Measurements from ENCODE around the gene IER5.
"Not testable (repeated sequence)": the region's sequence is repeated elsewhere in the genome, so short reads cannot be mapped to it uniquely, and the experiment has no call there.

IER5 gene

GRCh38 chr1:181088079-181089016 lies at the start of gene IER5:
Gene IER5, plus strand, starts transcription at chr1:181088700. Its CDS starts 203 bp downstream, at chr1:181088903.
- peak; percentile 95 for DNase-seq

- no peak for DNase-seq
Observed at GRCh38 chr1:181040284-181040865, 48.1 kb upstream of the IER5 start.

DNA sequence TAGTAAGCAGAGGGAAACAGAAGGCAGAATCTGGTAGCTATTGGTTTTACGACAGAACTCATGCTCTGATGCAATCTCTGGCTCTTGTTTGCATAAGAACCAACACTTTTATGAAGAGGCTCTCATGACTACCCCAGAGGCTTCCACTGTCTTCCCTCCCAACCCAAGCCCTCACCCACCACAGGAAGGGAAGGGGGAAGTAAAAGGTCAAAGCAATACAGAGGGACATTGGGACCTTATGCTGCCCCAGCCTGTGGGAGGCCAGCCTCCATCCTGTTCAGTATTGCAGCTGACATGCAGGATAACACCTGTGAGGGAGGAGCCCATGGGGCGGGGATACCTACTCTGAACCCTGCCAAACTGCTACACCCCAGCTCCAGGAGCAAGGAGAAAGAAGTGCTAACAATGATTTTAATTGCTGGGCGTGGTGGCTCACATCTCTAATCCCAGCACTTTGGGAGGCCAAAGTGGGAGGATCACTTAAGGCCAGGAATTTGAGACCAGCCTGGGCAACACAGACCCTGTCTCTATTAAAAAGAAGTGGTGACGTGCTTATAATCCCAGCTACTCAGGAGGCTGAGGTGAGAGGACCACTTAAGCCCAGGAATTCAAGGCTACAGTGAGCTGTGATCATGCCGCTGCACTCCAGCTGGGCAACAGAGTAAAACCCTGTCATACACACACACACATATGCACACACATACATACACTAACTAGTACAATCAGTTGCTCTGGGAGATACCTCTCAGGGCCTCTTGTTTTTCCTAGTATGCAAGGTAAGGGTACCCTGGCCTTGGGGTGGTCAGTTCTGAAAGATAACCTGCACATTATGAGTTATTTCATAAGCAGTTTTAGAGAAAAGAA lies 45.2 kb upstream of the IER5 start:
- no peak for DNase-seq

DNA sequence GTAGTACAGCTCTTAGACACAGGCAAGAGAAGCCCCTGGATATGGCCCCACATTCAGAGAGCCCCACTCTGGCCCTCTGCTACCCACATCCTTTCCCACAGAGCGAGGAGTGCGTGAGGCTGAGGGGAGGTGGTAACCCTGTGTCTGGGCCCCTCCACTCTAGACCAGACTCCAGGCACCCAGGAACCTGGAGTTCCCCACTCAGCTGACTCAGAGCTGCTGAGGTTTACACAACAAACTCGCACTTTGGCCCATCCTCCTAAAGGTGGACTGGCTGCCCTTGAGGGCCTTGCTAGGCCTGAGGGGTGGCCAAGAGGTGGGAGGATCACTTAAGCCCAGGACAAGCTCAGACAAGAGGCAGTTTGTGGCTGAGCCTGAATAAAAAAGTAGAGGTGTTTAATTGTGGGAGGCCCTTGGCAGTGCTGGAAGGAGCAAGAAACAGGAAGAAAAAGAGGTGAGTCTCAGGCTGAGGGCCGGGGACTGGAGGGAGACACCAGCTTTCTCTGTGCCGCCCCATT lies 44.0 kb upstream of the IER5 start:
- DNase-seq, result no peak

DNA sequence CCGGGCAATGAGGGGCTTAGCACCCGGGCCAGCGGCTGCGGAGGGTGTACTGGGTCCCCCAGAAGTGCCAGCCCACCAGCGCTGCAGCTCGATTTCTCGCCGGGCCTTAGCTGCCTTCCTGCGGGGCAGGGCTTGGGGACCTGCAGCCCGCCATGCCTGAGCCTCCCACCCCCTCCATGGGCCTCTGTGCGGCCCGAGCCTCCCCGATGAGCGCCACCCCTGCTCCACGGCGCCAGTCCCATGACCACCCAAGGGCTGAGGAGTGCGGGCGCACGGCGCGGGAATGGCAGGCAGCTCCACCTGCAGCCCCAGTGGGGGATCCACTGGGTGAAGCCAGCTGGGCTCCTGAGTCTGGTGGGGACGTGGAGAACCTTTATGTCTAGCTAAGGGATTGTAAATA lies 42.6 kb upstream of the IER5 start:
- not testable (repeated sequence) for DNase-seq

- DNase-seq, result no peak
Observed at GRCh38 chr1:181049378-181049777, 39.1 kb upstream of the IER5 start.

GRCh38 chr1:181050922-181051321 lies 37.6 kb upstream of the IER5 start:
- DNase-seq, result no peak

DNA sequence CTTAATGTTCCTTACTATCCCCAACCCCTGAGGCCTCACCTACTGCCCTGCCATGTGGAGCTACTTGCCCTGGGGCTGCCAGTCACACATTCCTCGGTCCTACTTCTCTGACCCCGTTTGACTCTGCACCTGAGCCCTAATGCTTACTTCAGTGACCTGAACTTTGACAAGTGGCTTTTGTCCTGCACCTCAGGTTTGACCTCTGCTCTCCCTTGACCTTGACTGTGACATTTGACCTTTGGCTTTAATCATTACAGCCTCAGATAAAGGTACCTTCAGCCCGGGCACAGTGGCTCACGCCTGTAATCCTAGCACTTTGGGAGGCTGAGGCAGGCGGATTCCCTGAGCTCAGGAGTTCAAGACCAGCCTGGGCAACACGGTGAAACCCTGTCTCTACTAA lies 31.9 kb upstream of the IER5 start:
- DNase-seq, result no peak

- no peak for DNase-seq
Observed at GRCh38 chr1:181057079-181057478, 31.4 kb upstream of the IER5 start.

DNA sequence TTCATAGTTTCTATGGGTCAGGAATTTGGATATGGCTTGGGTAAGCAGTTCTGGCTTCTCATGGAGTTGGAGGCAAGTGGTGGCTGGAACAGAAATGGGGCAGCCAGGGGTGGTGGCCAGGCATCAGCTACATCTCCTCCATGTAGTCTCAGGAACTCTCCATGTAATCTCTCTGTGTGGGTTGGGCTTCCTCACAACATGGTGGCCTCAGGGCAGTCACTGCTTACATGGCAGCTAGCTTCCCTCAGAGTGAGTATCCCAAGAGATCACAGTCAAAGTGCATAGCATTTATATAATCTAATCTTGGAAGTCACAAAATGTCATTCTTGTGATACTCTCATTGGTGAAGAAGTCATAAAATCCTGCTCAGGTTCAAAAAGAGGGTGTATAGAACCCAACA lies 29.1 kb upstream of the IER5 start:
- DNase-seq, result no peak

DNA sequence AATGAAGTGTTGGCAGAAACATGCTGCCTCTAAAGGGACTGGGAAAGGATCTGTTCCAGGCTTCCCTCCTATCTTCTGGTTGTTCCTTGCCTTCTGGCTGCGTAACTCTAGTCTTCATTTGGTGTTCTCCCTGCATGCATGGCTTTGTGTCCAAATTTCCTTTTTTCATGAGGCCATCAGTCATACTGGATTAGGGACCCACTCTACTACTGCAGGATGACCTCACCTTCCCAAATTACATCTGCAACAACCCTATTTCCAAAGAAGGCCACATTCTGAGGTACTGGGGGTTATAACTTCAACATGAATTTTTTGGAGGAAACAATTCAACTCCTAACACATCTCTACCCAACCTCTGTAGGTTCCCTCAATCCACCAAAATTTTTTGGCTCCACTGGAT lies 28.4 kb upstream of the IER5 start:
- no peak for DNase-seq

DNA sequence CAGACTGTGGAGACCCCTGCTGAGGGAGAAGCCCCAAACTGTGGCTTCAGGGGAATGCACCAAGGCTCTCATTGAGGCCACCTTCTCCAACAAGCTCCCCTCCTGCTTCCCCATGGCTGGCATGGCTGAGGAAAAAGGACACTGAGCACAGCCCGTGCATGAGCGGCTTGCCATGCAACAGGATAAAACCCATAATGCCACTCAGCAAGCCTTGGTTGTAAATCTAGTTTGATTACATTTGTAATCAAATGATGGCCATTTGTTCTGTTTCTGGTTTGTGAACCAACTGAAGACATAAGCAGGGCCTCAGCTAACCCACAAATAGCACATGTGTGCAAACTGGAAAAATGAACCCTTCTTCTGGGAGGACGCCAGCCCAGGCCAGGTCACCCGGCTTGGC lies 27.6 kb upstream of the IER5 start:
- not testable (repeated sequence) for DNase-seq

GRCh38 chr1:181061487-181061886 lies 27.0 kb upstream of the IER5 start:
- no peak for DNase-seq

- DNase-seq, result no peak
Observed at GRCh38 chr1:181061891-181062835, 26.3 kb upstream of the IER5 start.

DNA sequence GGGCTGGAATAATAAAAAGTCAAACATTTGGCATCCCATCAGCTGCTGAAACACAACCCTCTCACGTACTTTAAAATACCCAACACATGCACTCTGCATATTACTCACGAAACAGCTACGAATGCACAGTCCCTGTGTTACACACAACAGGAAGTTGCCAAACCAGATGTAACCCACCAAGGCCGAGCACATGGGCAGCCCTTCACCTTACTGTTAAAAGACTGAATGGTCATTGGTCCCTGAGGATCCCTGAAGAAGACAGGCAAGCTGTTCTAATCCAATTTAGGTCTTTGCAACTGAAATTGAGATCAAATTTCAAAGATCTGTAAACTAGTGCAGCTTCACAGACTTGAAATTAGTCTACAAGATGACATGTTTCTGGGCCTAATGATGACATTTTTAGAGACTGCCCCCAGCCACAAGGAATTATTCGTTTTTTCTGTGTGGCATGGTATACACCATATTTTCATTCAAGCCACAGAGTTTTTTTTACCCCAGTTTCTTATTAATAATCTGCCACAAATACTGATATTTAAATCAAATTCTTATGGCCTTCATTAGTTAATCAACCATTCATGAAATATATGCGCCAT lies 25.6 kb upstream of the IER5 start:
- DNase-seq, result peak; percentile 62

GRCh38 chr1:181064011-181064623 lies 24.4 kb upstream of the IER5 start:
- DNase-seq, result no peak

DNA sequence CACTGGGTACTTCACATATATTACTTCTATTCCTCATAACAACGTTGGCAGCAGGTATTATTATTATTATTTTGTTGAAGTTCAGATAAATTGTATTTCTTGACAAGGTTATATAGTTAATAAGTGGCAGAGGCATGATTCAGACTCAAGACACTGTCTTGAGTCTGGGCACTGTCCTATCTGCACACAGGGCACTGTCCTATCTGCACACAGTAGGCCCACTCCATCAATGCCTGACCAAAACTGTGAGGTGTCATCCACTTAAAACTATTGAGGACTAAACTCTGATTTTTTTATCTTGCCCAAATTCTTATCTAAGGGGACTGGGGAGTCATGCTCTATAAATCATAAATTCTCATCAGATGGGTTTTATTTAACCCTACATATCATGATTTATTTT lies 23.8 kb upstream of the IER5 start:
- no peak for DNase-seq

DNA sequence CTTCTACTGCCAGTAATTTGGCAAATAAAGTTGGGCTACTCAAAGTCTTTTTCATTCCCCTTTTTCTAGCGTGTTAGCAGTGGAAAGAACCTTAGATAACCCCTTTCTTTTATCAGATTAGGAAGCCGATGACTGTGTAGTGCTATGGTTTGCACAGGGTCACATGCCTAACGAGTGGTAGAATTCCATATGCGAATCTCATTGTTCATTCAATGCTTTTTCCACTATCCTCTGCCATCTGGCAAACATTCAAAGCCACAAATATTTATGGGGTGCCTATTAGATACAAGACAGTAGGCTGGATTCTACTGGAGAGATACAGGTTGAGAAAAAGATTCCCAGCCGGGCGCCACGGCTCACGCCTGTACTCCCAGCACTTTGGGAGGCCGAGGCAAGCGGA lies 14.9 kb upstream of the IER5 start:
- DNase-seq, result peak; percentile 74

DNA sequence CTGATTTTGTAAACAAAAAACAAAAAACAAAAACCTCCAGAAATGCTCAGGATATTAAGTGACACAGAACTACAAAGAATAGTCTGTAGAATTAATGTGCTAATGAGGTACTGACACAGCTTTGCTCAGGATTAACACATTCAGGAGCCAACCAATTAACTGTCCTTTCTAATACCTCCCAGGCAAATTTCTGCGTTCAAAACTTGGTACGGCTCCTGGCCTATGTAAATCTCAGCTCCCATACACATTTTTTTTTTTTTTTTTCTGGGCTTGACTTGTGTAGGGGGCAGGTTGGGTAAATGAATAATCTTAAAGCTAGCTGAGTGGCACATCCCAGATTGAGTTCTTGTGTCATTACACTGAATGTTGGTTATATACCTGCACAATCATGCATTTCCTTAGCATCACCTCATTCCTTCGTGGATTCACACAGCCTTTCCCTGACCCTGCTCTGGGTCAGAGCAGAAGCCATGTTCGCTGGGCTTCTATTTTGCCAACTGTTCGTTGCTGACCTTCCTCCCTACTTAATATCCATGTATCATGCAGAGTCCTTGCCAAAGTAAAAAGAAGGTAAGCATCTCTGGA lies 12.6 kb upstream of the IER5 start:
- no peak for DNase-seq

DNA sequence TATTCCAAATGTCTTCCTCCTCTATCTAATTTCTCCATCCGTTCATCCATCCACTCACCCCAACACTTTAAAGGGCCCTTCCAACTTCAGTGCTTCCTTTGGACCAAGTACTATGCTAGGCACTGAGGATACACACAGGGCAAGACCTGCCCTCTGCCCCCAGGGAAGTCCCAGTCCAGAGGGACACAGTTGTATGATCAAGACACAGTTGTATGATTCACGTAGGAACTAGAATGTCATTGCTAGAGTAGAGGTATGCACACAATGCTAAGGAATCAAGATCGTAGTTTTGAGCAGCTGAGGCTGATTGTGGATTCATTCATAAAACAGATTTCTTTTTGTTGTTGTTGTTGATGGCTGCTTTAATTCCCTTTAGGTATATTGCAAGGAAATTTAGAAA lies 11.6 kb upstream of the IER5 start:
- no peak for DNase-seq

Data from DMS 273 treated with DMSO at 0.1 percent for 48 hours (cell line).